Hair follicle dermal papilla cell (primary cell): ENCODE data around the gene UCP2. TPM values are rescaled to one million over a fixed set of nuclear protein-coding genes. Genes with fewer than 3 reads are reported as not detected.

Experiments
- total RNA-seq: library from RNA; depleted of rRNA; stranded (reverse); fragments of >200 nt; gene quantifications from 2 replicates; pipeline ENCODE4 v1.2.3, GENCODE V29; 2012

UCP2 gene
- total RNA-seq = 1.2 and 2.8 TPM in 2 replicates

GRCh38 chr11:73982595-73982989, at the start of gene UCP2:
TSS of gene UCP2 (minus strand) at chr11:73982843. CDS start at chr11:73978378, 4,465 bp downstream.

GRCh38 chr11:74008373-74009229, 26.0 kb upstream of the UCP2 start, which contains the start of gene UCP3:
TSS of gene UCP3 (minus strand) at chr11:74009085. CDS start at chr11:74007042, 2,043 bp downstream.

GRCh38 chr11:73950869-73951710, 31.6 kb downstream of the UCP2 start, which contains the start of gene DNAJB13:
TSS of gene DNAJB13 (plus strand) at chr11:73951026. CDS start at chr11:73951070, 44 bp downstream.

Other genes with a start within 250 kb of the UCP2 start
- 167 and 181 TPM in 2 replicates for gene RAB6A, start 221.8 kb downstream of the UCP2 start, total RNA-seq
- 13.3 and 14.2 TPM in 2 replicates for gene MRPL48, start 195.0 kb downstream of the UCP2 start, total RNA-seq
- gene COA4, start 106.0 kb downstream of the UCP2 start, total RNA-seq = 39.6 and 60.0 TPM in 2 replicates
- gene PAAF1, start 105.8 kb downstream of the UCP2 start, total RNA-seq = 5.2 and 7.1 TPM in 2 replicates
- gene DNAJB13, start 31.8 kb downstream of the UCP2 start, total RNA-seq = 0.12 TPM in 1 of 2 replicates, not detected in the other
- gene UCP3, start 26.2 kb upstream of the UCP2 start, total RNA-seq = 0.16 and 0.36 TPM in 2 replicates
- gene C2CD3, start 188.2 kb upstream of the UCP2 start, total RNA-seq = 10.2 and 17.0 TPM in 2 replicates
- gene PPME1, start 188.4 kb upstream of the UCP2 start, total RNA-seq = 26.1 and 31.6 TPM in 2 replicates